Central memory CD4-positive, alpha-beta T cell (primary cell): ENCODE data around the gene SLC41A2.
"Not testable (repeated sequence)": the region's sequence is repeated elsewhere in the genome, so short reads cannot be mapped to it uniquely, and the experiment has no call there.

Experiments used
- DNase-seq: peaks from one replicate; pipeline ENCODE4 v3.0.0; 2022

SLC41A2 gene

GRCh38 chr12:104964167-104964855, 6.2 kb upstream of the SLC41A2 start:
- no peak for DNase-seq

GRCh38 chr12:104963757-104964156, 5.7 kb upstream of the SLC41A2 start:
- DNase-seq = no peak

- no peak for DNase-seq
Observed at GRCh38 chr12:104960464-104960863, 2.4 kb upstream of the SLC41A2 start.

GRCh38 chr12:104959335-104959841, 1.3 kb upstream of the SLC41A2 start:
- no peak for DNase-seq

GRCh38 chr12:104958805-104959334, 780 bp upstream of the SLC41A2 start:
- no peak for DNase-seq

GRCh38 chr12:104957719-104958000, 430 bp downstream of the SLC41A2 start:
- peak; percentile 22 for DNase-seq

GRCh38 chr12:104956870-104957718, 996 bp downstream of the SLC41A2 start:
- DNase-seq = no peak

- no peak for DNase-seq
Observed at GRCh38 chr12:104955703-104956102, 2.4 kb downstream of the SLC41A2 start.

GRCh38 chr12:104953323-104953722, 4.8 kb downstream of the SLC41A2 start:
- DNase-seq = no peak

GRCh38 chr12:104952816-104953215, 5.3 kb downstream of the SLC41A2 start:
- no peak for DNase-seq

GRCh38 chr12:104951759-104952509, 6.2 kb downstream of the SLC41A2 start:
- no peak for DNase-seq

GRCh38 chr12:104948716-104949115, 9.4 kb downstream of the SLC41A2 start:
- DNase-seq = not testable (repeated sequence)

GRCh38 chr12:104944252-104944651, 13.8 kb downstream of the SLC41A2 start:
- no peak for DNase-seq

- DNase-seq = not testable (repeated sequence)
Observed at GRCh38 chr12:104943401-104943800, 14.7 kb downstream of the SLC41A2 start.

GRCh38 chr12:104942075-104942474, 16.0 kb downstream of the SLC41A2 start:
- DNase-seq = no peak

- no peak for DNase-seq
Observed at GRCh38 chr12:104941454-104941853, 16.6 kb downstream of the SLC41A2 start.

- no peak for DNase-seq
Observed at GRCh38 chr12:104939089-104939488, 19.0 kb downstream of the SLC41A2 start.

GRCh38 chr12:104938371-104938770, 19.7 kb downstream of the SLC41A2 start:
- no peak for DNase-seq

- no peak for DNase-seq
Observed at GRCh38 chr12:104935886-104936285, 22.2 kb downstream of the SLC41A2 start.

- DNase-seq = no peak
Observed at GRCh38 chr12:104933778-104934177, 24.3 kb downstream of the SLC41A2 start.

GRCh38 chr12:104933128-104933527, 25.0 kb downstream of the SLC41A2 start:
- no peak for DNase-seq

GRCh38 chr12:104930388-104931326, 27.4 kb downstream of the SLC41A2 start:
- DNase-seq = no peak
